GM12801 (cell line): ENCODE data around the gene USP25.

Experiments used
- CTCF ChIP-seq: IDR thresholded peaks from one replicate; pipeline ENCODE4 v1.5.1; 2011; ENCODE audit warnings: control low read depth; ENCODE audit not compliant: insufficient read length; ENCODE audit errors: extremely low read depth

Gene USP25

GRCh38 chr21:15837645-15838044, 107.9 kb downstream of the USP25 start:
- TF ChIP-seq CTCF: no peak

- no peak for TF ChIP-seq CTCF
Measured at GRCh38 chr21:15839026-15839425, 109.2 kb downstream of the USP25 start.

DNA sequence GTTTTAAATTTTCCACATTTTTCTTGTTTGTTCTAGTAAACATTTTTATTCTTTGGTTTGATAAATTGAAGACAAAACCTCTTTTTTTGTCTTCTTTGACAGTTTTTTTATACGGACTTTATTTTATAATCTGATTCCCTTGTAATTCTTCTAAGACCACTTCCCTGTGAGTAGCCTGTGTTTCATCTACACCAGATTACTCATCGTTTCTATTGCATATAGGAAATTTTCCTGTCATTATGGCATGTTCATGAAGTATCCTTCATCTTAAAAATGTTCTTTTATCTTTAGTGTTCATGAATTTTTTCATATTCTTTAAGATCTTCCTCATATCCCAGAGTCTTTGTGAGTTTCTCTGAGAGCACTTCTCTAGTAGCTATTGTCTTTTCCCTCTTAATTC, 109.8 kb downstream of the USP25 start:
- no peak for TF ChIP-seq CTCF

GRCh38 chr21:15840406-15840805, 110.6 kb downstream of the USP25 start:
- no peak for TF ChIP-seq CTCF

DNA sequence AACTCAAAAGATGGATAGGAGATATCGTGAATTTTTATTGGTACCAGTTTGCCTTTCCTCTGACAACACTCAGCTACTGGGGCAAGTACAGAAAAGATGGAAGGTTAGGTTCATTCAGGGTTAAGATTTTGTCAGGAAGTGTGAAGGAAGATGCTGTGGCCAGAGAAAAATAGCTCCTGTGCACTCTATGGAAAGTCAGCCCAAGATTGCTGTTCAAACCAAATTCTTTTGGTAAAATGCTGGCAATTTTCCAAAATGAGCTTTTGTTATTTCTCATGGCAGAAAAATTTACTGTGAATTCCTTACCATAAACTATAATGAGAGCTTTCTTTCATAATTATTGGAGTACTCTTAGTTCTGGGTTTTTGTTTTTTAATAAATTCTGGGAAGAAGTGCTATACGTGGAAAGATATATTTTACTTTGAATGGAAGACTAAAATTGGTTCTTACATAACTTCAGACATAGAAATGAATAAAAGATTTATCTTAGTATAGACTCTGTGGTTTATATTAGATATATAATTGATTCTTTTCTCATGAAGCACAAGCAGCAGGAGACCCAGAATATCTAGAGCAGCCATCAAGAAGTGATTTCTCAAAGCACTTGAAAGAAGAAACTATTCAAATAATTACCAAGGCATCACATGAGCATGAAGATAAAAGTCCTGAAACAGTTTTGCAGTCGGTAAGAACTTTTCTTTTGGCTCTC, 112.2 kb downstream of the USP25 start:
- TF ChIP-seq CTCF: no peak

DNA sequence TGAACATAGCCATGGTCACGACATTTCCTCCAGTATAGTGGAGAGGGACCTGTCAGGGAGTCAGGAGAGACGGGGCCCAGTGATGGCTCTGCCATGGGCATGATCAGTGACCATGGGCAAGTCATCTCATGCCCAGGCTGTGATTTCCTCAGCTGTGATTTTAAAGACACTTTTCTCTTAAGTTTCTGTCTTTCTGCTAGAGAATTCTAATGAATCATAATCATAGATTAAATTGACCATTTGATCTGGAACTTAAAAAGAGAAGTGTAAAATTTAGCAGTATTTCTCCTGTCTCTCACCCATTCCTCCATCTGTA, 112.7 kb downstream of the USP25 start:
- TF ChIP-seq CTCF: no peak

DNA sequence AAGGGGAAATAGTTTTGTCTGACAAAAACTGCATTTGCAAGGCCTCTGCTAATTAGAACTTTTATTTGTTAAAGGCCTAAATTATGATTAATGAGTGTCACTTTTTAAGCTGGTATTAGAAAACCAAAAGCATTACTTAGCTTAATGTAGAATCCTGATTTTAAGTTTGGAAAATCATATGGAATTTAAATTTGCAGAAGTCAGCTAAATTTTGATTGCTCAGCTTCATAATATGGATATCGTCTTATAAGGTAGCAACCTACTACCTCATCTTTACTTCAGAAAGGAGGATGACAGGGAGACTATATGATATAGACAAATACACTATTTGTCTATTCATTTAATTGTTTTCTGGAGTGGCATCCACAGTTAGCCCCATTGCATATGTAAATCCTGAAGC, 114.0 kb downstream of the USP25 start:
- no peak for TF ChIP-seq CTCF
